Endodermal cell (in vitro differentiated cells): ENCODE measurements around the gene TMEM255B. TPM values are rescaled to one million over a fixed set of nuclear protein-coding genes. Genes with fewer than 3 reads are reported as not detected.

ENCODE experiments used
- DNase-seq: peaks from one replicate; pipeline ENCODE4 v3.0.0-alpha.2; 2017
- H3K27ac ChIP-seq: 2 replicates; pipeline ENCODE4 v1.5.1; 2013; ENCODE audit warnings: mild to moderate bottlenecking, low read depth, low read length, moderate library complexity
- H3K27me3 ChIP-seq: 2 replicates; pipeline ENCODE4 v1.6.1; 2013; ENCODE audit warnings: mild to moderate bottlenecking, low read length, moderate library complexity; ENCODE audit not compliant: insufficient read depth, control insufficient read depth, poor library complexity, severe bottlenecking
- H3K36me3 ChIP-seq: 2 replicates; pipeline ENCODE4 v1.7.0; 2013; ENCODE audit warnings: mild to moderate bottlenecking, low read length, moderate library complexity; ENCODE audit not compliant: control insufficient read depth, insufficient read depth
- H3K4me1 ChIP-seq: one replicate; pipeline ENCODE4 v1.7.0; 2013; ENCODE audit warnings: low read length; ENCODE audit not compliant: control insufficient read depth, insufficient read depth
- H3K4me3 ChIP-seq: 2 replicates; pipeline ENCODE4 v1.5.1; 2013; ENCODE audit warnings: mild to moderate bottlenecking, low read length, moderate library complexity
- H3K9ac ChIP-seq: 2 replicates; pipeline ENCODE4 v1.6.1; 2013; ENCODE audit warnings: mild to moderate bottlenecking, low read length, moderate library complexity; ENCODE audit not compliant: poor library complexity, severe bottlenecking; ENCODE audit errors: extremely low read depth
- H3K9me3 ChIP-seq: 2 replicates; pipeline ENCODE4 v1.6.1; 2013; ENCODE audit warnings: mild to moderate bottlenecking, low read length, moderate library complexity; ENCODE audit not compliant: control insufficient read depth
- H3K27ac Mint-ChIP-seq: 2 replicates; pipeline ENCODE4 v1.8.0; 2020; ENCODE audit warnings: mixed read lengths
- H3K27me3 Mint-ChIP-seq: 2 replicates; pipeline ENCODE4 v1.8.0; 2021; ENCODE audit warnings: mild to moderate bottlenecking, mixed read lengths; ENCODE audit not compliant: insufficient read depth
- H3K36me3 Mint-ChIP-seq: 2 replicates; pipeline ENCODE4 v1.8.0; 2020; ENCODE audit warnings: low read depth, mixed read lengths
- H3K4me1 Mint-ChIP-seq: 2 replicates; pipeline ENCODE4 v1.8.0; 2020; ENCODE audit warnings: mixed read lengths
- H3K4me3 Mint-ChIP-seq: 2 replicates; pipeline ENCODE4 v1.8.0; 2020; ENCODE audit warnings: mild to moderate bottlenecking, moderate library complexity, mixed read lengths
- H3K9me3 Mint-ChIP-seq: 2 replicates; pipeline ENCODE4 v1.8.0; 2020; ENCODE audit warnings: mild to moderate bottlenecking, mixed read lengths
- CTCF ChIP-seq: fragments of 200-600 bp; sonication (generic); conservative IDR thresholded peaks from 2 replicates; pipeline ENCODE4 v1.5.0; 2021; ENCODE audit warnings: antibody characterized with exemption, mild to moderate bottlenecking
- WGBS, 2 experiments: methylation state at CpG; one replicate each; pipeline versions ENCODE4 v1.1.5 to v1.1.7; 2013; ENCODE audit warnings: missing lambda C conversion rate in 2 of 2, mixed read lengths in 1 of 2; ENCODE audit not compliant: insufficient coverage in 1 of 2, insufficient read length in 1 of 2; 5-methylcytosine and 5-hydroxymethylcytosine counted together
- total RNA-seq, 2 donors: library from RNA; stranded (reverse); fragmentation: NEBNext Ultra II Directional in 1 of 2; extraction: Animal tissue kit (Norgen Biotek cat#: 25700) in 1 of 2; gene quantifications; 2 replicates in 1 of 2; 3 replicates in 1 of 2; pipeline ENCODE4 v1.2.1, GENCODE V29; 2021

Gene TMEM255B
- total RNA-seq, 2 donors from 2014 or later, result 0.55 to 2.1 TPM

- H3K4me3 ChIP-seq, result no peak overlapping the region
Measured at GRCh38 chr13:113736258-113736731, 22.7 kb upstream of the TMEM255B start.

GRCh38 chr13:113737803-113738202, 21.2 kb upstream of the TMEM255B start:
- WGBS, 2 experiments, result 81 to 83% methylated on average over 5 of the region's 5 CpGs
- Mint-ChIP-seq H3K27ac (no peak overlapping the region), H3K4me1 (no peaks in the 10 kb centered on the region)

More at GRCh38 chr13:113736258-113736731, 22.7 kb upstream of the TMEM255B start:
- H3K4me1 Mint-ChIP-seq, result no peaks in the 10 kb centered on the region
- no peaks in the 10 kb centered on the region for H3K4me1 ChIP-seq
- H3K36me3 Mint-ChIP-seq, result no peaks in the 10 kb centered on the region
- no peaks in the 10 kb centered on the region for H3K27me3 ChIP-seq
- WGBS, 2 experiments, result 82 to 87% methylated on average over 10 of the region's 10 CpGs
- no peaks in the 10 kb centered on the region for H3K36me3 ChIP-seq
- H3K4me3 Mint-ChIP-seq, result no peak overlapping the region
- no peak overlapping the region for H3K9ac ChIP-seq
- no peak for TF ChIP-seq CTCF
- no peak overlapping the region for H3K27ac ChIP-seq
- no peak overlapping the region for H3K27ac Mint-ChIP-seq
- no peaks in the 10 kb centered on the region for H3K9me3 Mint-ChIP-seq
- DNase-seq, result no peak
- H3K27me3 Mint-ChIP-seq, result peaks cover 1% of the 10 kb centered on the region
- H3K9me3 ChIP-seq, result no peaks in the 10 kb centered on the region

GRCh38 chr13:113739527-113740285, 19.3 kb upstream of the TMEM255B start:
- no peaks in the 10 kb centered on the region for H3K27me3 ChIP-seq
- Mint-ChIP-seq H3K4me1 (no peaks in the 10 kb centered on the region), H3K27me3 (peaks cover 2% of the 10 kb centered on the region), H3K4me3 (no peak overlapping the region), H3K27ac (no peak overlapping the region), H3K9me3 (no peaks in the 10 kb centered on the region), H3K36me3 (no peaks in the 10 kb centered on the region)
- H3K9me3 ChIP-seq, result no peaks in the 10 kb centered on the region
- H3K4me1 ChIP-seq, result no peaks in the 10 kb centered on the region
- no peak overlapping the region for H3K4me3 ChIP-seq
- 87 to 92% methylated on average over 15 to 22 of the region's 22 CpGs for WGBS, 2 experiments
- no peak overlapping the region for H3K27ac ChIP-seq
- no peaks in the 10 kb centered on the region for H3K36me3 ChIP-seq
- DNase-seq, result no peak
- TF ChIP-seq CTCF, result no peak
- no peak overlapping the region for H3K9ac ChIP-seq

More at GRCh38 chr13:113737803-113738202, 21.2 kb upstream of the TMEM255B start:
- H3K27me3 ChIP-seq, result no peaks in the 10 kb centered on the region
- H3K27me3 Mint-ChIP-seq, result peaks cover 2% of the 10 kb centered on the region
- no peaks in the 10 kb centered on the region for H3K9me3 ChIP-seq
- H3K9me3 Mint-ChIP-seq, result no peaks in the 10 kb centered on the region
- no peak overlapping the region for H3K4me3 ChIP-seq
- no peak overlapping the region for H3K4me3 Mint-ChIP-seq
- no peak for TF ChIP-seq CTCF
- no peak for DNase-seq
- no peaks in the 10 kb centered on the region for H3K4me1 ChIP-seq
- H3K36me3 ChIP-seq, result no peaks in the 10 kb centered on the region
- no peaks in the 10 kb centered on the region for H3K36me3 Mint-ChIP-seq
- no peak overlapping the region for H3K9ac ChIP-seq
- no peak overlapping the region for H3K27ac ChIP-seq
